GM12874 (cell line): ENCODE measurements around the gene MFSD8.

Source experiments
- CTCF ChIP-seq: IDR thresholded peaks from 2 replicates; pipeline ENCODE4 v1.5.1; 2011; ENCODE audit warnings: low read depth, mild to moderate bottlenecking, control low read depth, low read length, moderate library complexity; ENCODE audit not compliant: insufficient read depth

MFSD8 gene, protein sequence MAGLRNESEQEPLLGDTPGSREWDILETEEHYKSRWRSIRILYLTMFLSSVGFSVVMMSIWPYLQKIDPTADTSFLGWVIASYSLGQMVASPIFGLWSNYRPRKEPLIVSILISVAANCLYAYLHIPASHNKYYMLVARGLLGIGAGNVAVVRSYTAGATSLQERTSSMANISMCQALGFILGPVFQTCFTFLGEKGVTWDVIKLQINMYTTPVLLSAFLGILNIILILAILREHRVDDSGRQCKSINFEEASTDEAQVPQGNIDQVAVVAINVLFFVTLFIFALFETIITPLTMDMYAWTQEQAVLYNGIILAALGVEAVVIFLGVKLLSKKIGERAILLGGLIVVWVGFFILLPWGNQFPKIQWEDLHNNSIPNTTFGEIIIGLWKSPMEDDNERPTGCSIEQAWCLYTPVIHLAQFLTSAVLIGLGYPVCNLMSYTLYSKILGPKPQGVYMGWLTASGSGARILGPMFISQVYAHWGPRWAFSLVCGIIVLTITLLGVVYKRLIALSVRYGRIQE

GRCh38 chr4:127965062-127965802 lies at the start of gene MFSD8, which contains the start of gene ABHD18:
TSS of gene MFSD8 (minus strand) at chr4:127965173. CDS start at chr4:127965133, 40 bp downstream.
TSS of gene ABHD18 (plus strand) at chr4:127965406. CDS start at chr4:127982956, 17,550 bp downstream.
- peak; percentile 59 for TF ChIP-seq CTCF

GRCh38 chr4:128009428-128009827 lies 44.5 kb upstream of the MFSD8 start:
- TF ChIP-seq CTCF, result no peak

GRCh38 chr4:128006592-128006991 lies 41.6 kb upstream of the MFSD8 start:
- no peak for TF ChIP-seq CTCF

DNA sequence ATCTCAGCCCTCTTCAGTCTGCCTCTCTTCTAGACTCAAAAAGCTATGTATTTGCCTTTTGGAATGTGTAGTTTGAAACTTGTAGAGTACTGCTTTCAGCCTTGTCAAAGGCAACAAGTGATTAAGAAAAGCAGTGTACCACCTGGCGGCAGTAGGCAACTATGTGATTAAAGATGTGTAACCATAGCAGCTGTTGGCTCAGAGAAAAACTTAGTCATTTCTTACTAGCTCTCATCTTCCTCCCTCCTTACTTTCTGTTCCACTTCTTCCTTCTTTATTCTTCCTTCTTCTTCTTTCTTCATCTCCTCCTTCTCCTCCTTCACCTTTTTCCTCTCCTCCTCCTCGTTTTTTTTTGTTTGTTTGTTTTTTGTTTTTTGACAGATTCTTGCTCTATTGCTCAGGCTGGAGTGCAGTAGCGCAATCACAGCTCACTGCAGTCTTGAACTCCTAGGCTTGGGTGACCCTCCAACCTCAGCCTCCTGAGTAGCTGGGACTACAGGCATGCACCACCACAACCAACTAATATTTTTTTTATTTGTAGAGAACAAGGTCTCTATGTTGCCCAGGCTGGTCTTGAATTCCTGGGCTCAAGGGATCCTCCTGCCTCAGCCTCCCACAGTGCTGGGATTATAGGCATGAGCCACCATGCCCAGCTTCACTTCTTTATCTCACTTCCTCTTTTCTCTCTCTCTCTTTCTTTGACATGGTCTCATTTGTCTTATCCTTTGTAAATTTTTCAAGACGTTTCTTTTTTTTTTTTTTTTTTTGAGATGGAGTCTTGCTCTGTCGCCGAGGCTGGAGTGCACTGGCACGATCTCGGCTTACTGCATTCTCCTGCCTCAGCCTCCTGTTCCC lies 32.8 kb upstream of the MFSD8 start:
- peak; percentile 45 for TF ChIP-seq CTCF

DNA sequence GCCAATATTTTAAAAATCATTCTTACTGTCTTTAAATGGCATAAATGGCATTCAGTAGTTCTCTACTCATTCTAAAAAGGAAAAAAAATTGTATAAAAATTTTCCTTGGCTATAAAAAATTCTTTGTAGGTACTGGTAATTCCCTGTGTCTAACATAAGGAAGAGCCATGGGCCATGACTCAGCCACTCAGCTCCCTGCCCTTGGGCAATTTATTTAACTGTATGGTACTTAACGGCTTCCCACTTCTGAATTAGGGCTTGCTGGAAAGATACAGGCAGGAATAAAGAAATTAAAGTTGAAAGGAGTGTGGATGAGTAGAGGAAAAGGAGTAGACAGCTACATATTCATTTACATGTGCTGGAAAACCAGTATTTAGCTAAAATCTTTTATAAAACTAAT lies 30.8 kb upstream of the MFSD8 start:
- no peak for TF ChIP-seq CTCF

GRCh38 chr4:127993151-127993550 lies 28.2 kb upstream of the MFSD8 start:
- TF ChIP-seq CTCF, result no peak

GRCh38 chr4:127988638-127989037 lies 23.7 kb upstream of the MFSD8 start:
- no peak for TF ChIP-seq CTCF
